ENCODE data around the gene SPATA2L.

SPATA2L gene

DNA sequence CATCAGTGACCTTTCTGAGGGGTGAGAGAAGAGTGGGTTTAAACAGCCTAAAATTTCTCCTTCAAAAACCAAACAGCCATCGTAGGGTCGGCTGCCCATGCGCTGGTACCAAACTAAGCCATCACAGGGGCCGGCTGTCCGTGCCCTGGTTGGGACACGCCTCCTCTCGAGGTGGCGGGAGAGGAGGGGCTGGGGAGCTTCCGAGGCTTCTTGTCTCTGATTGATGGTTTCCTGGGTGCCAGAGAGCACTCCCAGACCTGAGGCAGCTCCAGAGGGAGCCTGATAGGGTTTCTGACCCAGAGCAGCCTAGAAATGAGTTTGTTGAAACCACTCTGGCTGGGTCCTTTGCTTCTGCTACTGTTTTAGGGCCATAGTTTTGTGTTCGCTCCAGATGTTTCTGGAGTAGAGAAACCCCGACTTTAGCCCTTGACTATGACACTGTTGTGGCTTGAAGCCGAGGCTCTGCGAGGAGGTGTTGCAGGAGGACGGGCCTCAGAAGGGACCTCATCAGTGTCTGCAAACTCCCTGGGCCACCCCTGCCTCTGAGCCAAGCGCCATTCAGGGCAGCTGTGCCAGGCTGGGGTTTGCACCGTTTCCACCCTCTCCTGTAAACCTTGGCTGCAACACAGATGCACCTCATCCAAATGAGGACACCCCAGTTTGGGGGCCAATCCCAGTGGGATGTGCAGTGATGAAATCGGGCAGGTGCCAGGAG is 26.1 kb upstream of the SPATA2L start:
- DNase-seq, result no peak

DNA sequence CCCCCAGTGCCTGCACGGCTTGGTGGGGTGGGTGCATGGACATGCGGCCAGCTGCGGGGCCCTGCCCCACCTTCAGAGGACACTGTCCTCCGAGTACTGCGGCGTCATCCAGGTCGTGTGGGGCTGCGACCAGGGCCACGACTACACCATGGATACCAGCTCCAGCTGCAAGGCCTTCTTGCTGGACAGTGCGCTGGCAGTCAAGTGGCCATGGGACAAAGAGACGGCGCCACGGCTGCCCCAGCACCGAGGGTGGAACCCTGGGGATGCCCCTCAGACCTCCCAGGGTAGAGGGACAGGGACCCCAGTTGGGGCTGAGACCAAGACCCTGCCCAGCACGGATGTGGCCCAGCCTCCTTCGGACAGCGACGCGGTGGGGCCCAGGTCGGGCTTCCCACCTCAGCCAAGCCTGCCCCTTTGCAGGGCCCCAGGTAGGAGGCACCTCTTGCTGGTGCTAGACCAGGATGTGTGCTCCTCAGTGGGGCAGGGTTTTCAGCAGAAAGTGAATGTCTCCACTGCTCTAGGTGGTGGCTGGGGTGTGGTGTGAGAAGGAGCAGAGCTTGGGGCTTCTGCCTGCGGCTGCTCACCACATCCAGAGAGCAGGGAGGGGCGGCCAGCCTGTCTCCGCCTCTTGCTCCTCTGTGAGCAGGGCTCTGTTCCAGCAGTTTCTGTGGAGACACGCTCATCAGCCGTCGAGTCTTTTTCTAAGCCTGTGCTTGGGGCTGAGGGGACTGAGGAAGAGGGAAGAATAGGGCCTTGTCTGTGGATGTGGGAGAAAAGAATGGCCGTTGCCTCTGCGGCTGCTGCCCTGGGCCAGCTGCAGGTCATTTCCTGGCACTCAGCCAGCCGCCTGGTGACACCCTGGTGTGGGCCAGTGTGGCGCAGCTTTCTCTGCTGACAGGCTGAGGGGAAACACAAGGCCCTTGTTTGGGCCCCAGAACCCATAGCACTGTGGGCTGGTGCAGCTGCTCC is 22.1 kb upstream of the SPATA2L start:
- peak; percentile 79 for DNase-seq

DNA sequence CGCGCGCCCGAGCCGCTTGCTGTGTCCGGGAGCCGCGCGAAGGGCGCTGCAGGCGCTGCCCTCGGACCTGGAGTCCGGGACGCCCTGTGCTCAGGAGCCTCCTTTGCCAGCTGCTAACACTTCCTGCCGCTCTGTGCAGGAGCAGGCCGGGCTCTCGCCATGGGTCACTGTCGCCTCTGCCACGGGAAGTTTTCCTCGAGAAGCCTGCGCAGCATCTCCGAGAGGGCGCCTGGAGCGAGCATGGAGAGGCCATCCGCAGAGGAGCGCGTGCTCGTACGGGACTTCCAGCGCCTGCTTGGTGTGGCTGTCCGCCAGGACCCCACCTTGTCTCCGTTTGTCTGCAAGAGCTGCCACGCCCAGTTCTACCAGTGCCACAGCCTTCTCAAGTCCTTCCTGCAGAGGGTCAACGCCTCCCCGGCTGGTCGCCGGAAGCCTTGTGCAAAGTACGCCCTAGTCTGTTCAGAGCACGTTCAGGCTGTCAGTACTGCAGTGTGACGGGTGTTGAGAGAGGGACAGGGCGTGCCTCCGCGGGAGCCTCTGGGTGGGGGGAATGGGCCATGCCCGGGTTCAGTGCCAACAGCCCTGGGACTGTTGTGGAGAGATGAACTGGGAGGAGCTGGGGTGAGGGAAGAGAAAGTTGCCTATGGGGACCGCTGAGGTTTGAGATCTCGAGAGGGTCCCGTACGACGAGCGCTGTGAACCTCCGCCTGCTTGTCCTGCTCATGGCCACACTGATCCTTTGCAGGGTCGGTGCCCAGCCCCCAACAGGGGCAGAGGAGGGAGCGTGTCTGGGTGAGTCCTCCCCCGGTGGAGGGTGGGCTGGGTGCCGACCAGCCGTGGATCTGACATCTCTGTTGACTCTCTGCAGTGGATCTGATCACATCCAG is 21.1 kb upstream of the SPATA2L start:
- peak; percentile 76 for DNase-seq

DNA sequence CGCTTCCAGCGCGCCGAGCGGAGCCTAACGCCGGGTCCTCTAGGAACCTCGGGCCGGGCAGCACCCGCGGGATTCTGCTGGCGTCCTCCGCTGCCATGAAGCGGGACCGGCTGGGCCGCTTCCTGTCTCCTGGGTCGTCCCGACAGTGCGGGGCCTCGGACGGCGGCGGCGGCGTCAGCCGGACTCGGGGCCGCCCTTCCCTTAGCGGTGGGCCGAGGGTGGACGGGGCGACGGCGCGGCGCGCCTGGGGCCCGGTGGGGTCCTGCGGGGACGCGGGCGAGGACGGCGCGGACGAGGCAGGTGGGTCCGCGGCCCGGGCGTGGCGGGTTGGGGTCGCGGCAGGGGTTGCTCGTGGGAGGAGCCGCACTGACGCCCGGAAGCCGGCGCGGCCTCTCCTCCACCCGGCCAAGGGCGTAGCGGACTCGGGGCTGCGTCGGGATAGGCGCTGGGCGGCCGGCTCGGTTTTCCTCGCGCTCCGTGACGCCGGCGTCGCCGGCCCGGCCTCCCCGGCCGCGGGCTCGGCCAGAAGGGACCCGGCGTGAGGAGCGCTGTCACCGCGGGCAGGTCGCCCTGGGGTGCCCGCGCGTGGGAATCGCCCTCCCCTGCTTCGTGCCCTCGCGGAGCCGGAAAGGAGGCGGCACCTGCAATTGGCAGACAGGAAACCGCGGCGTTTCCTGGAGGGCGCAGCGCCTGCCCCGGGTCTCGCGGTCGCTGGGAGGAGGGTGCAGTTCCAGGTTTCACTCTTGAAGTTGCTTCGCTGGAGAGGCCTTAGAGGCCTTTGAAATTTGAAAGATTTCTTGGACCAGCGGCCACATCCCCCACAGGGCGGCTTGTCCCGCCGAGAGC is 20.3 kb upstream of the SPATA2L start:
- peak; percentile 87 for DNase-seq

DNA sequence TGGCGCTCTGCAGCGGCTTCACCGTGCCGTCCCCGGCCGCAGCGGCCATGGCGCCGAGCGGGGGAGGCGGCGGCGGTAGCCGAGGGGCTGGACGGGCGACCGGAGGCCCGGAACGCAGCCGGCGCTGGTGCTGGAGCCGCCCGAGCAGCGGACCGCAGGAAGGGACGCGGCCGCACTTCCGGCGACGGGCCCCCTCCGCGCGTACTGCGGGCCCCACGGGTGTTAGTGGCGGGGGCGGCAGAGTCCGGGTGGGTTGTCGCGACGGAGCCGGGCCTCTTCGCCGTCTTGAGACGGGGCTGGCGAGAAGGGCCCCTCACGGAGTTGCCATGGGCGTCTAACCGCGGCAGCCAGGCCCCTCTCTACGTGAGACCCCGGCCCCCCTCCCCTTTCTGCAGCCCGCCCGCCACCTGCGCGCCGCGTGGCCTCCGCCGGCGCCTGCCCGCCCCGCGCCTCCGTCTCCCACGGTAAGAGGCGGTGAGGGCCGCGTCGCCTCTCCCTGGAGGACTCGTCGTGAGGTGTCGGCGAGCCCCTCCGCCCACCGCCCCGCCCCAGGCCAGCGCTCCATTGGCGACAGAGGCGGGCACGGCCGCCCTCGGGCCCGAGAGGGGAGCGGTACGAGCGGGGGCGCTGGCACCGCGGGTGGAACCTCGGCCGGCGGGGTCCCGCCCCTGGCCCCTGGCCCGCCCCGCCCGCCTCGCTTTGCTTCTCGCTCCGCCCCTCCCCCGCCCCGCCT is 19.5 kb upstream of the SPATA2L start, which contains the start of the genes VPS9D1 and ZNF276:
Gene VPS9D1 (minus strand): TSS at position 86 of the 733 bp plus-strand sequence. CDS start 37 bp downstream, at position 49.
Gene ZNF276 (plus strand): TSS at position 725 of the 733 bp plus-strand sequence. CDS start 104 bp downstream, outside the sequence.
- peak; percentile 91 for DNase-seq

DNA sequence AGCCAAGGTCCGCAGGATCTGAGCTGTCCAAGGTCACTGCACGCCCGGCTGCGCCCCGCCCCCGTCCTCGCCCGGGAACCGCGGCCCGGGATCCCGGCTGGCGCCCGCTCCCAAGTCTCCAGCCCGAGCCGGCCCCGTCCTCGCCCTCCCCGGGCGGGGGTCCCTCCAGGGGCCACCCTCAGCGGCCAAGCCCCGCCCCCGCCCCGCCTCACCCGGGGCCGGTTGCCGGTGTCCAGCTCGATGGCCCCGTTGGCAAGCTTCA is 19.0 kb upstream of the SPATA2L start:
- DNase-seq, result no peak

DNA sequence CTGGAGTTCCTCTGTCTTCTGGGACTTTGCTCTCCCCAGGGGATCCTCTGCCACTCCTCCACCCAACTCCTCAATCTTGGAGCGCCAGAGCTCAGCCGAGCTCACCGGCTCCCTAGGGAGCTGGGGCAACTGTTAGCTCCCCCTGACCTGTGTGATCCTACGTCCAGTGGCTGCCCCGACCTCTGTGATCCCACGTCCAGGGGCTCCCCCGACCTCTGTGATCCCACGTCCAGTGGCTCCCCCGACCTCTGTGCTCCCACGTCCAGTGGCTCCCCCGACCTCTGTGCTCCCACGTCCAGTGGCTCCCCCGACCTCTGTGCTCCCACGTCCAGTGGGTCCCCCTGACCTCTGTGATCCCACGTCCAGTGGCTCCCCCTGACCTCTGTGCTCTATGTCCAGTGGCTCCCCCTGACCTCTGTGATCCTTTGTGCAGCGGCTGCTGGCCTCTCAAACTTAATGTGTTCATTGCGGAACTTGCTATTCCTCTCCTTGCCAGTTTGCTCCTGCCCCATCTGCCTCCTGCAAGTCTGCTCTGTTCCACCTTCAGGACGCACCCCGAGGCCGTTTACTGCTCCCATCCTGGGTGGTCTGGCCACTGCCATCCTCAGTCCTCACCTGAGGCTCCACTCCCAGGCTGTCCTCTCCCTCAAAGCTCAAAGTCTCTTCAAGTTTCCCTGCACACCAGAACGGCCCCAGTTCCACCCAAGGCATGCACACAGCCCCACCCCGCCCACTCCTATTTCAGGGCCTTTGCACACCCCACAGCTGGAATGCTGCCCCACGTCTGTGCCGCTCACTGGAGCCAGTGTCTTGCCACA is 16.4 kb upstream of the SPATA2L start:
- DNase-seq, result no peak

DNA sequence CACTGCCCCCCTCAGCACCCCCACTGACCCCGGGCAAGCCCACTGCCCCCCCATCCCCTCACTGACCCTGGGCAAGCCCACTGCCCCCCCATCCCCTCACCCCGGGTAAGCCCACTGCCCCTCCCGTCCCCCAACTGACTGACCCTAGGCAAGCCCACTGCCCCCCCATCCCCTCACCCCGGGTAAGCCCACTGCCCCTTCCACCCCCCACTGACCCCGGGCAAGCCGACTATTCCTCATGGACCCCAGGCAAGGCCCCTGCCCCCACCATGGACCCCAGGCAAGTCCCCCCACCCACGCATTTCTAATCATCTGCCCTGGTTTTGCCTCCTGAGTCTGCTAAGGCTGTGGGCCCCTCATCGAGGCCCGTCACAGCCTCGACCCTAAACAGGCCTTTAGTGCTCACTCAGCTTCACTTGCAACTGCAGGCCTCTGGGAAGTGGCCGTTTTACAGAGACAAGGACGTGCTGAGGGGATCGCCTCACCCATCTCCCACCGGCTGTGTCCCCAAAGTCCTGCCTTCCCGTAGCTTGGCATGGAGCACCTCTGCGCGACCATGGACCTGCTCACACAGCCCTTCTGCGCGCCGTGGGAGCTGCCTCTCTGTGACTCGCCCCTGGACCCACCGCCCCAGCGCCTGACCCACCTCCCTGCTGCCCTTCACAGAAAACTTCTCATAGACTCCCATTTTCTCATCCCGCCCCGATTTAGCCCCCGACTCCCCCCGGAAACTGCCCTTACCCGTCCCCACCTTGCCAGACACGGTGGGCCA is 15.6 kb upstream of the SPATA2L start:
- DNase-seq, result no peak

DNA sequence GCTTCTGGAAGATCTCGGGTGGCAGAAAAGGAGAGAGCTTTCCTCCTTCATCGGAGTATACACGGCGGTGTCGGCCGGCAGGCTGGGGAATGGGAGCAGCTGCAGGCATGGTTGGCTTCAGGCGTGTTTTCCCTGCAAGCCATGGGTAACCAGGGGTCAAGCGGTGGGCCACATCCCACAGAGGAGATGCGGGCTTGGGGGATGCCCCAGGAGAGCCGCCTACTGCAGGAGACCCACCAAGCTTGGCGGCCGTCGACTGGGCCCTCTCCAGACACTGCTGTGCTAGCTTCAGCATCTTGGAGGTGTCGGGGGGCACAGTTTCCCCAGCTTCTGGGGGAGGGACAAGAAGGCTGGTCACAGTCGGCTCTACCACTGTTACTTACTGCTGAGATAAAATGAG is 15.0 kb upstream of the SPATA2L start:
- no peak for DNase-seq

DNA sequence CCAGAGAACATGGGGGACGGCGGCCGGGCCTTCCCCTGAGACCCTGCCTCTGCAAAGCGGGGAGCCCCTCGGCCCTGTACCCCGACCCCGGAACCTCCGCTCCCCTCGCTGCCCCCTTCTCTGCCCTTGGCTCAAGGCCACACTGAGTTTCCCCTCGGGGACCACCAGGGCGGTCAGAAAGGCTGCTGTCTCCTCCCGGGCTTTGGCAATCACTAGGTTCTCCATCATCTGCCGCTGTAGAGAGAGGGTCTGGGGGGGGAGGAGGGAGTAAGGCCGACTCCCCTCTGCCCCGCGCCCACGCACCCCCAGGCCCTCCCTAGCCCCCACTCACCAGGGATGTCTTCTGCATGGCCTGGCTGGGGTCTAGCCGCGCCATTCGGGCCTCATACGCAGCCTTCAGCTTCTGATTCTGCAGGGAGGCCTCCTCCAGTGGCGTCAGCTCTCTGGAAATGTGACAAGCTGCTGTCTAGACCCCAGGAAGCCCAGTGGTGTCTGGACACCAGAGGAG is 10.8 kb upstream of the SPATA2L start:
- no peak for DNase-seq

DNA sequence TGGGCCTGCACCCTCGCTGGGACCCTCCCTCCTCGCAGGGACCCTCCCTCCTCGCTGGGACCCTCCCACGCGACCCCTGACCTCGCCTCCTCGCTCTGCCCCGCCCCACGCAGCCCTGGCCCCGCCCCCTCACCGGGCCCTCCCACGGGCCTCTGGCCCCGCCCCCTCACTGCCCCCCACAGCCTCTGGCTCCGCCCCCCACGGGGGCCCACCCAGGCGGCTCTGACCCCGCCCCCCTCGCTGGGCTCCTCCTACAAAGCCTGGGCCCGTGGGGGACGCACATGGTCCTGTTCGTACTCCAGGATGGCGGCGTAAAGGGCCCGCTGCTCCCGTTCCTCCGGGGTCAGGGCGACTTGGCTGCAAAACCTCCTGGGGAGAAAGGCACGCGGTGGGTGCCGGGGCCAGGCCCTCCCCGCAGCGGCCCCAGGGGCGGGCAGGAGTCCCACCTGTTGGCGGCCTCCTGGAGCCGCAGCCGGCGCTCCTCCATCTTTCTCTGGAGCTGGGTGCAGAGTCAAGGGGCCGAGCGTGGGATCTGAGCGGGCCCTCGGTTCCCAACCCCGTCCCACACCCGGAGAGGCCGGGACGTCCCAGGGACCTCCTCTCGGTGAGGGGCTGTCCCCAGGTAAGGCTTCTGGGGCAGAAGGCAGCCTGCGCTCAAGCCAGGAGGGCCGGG is 10.2 kb upstream of the SPATA2L start:
- peak; percentile 83 for DNase-seq

DNA sequence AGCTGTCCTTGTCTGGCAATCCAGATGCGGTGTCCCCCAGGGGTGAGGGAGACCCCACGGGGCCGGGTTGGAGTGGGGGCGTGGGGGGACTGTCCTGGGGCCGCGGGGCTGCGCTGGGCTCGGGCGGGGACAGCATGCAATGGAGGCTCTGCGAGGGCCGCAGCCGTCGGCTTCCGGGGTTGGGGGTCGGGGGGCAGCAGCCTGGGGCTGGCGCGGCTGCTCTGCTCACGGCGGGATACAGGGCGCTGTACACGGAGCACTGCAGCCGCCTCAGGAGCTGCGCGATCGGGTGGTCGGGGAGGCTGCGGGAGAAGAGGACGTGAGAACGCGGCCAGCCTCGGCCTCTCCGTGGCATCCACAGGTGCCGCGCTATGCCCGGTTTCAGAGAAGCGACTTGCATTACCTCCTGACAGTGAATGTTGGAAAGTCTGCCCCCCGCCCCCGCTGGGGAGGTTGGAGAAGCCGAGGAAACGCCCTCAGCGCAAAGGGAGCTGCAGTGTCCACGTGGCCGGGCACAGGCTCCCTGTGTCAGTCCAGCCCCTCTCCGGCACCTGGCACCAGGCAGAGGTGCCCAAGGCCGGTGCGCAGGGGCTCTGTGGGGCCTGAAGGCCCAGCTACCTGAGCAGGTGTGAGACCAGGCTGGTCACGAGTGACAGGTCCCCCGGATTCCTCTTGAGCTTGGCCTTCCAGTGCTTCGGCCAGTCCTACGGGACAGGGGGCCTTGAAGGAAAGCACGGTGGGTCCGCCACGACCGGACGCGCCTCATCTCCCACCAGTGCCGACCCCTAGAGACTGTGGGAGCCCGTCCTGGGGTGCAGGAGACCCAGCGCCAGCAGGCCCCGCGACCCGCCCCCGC is 9.4 kb upstream of the SPATA2L start:
- DNase-seq, result no peak

DNA sequence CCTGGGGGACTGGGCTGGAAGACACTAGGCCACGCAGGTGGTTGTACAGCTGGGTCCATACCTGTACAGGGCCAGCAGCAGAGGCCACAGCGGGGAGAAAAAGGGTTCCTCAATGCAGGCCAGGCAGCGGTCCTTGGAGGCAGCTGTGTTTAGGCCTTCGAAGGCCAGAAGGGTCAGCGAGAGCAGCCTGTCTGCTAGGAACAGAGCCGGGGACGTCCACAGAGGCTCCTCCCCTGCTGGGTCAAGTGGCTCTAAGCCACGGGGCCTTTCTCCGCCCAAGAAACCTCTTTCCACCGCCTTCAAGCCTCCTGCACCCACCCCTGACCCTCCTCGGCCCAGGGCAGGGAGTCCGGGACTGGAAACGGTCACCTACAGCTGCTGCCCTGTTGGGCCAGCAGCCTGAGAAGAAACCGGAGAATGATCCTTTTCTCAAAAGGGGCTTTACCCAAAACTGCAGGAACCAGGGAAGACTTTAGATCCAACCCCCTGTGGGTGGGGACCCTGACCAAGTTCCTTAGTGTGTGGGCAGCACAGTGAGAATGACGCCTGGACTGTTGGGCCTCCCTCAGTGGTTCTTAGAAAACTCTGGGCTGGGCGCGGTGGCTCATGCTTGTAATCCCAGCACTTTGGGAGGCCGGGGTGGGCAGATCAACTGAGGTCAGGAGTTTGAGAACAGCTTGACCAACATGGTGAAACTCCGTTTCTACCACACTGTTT is 8.4 kb upstream of the SPATA2L start:
- no peak for DNase-seq

DNA sequence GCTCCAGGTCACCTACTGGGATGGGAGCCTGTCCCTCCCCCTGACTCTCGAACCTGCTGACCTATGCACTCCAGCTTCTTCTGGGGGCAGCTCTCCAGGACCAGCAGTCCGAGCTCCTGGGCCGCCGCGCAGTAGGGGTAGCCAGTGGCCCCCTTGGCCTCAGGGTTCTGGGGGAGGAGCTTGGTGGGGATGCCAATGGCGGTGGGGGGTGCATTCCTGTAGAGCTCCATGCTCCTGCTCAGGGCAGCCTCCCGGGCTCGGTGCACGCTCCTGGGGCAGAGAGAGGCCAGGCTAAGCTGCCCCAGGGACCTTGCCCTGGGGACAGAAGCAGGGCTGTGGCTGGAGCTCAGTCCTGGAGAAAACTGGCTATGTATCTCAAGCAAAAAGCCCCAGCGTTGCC is 7.7 kb upstream of the SPATA2L start:
- no peak for DNase-seq

DNA sequence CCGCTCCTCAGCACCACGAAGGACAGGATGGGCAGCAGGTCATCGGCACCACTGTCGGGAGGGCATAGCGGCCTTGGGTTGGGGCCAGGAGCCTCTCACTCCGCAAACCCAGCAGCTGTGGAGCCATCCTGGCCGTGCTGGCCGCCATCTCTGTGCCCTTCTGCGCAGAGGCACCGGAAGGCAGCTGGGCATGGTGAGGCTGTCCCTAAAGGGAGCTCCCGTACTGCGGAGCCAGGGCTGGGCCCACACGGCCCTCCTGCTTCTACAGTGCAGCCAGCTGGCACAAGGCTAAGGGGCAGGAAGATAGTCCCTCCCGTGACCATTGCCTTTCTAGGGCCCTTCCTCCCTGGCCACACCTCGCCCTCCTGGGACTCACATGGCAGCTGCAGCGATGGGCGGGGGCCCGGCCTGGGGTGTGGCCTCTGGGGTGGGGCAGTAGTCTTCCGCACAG is 7.0 kb upstream of the SPATA2L start:
- no peak for DNase-seq

DNA sequence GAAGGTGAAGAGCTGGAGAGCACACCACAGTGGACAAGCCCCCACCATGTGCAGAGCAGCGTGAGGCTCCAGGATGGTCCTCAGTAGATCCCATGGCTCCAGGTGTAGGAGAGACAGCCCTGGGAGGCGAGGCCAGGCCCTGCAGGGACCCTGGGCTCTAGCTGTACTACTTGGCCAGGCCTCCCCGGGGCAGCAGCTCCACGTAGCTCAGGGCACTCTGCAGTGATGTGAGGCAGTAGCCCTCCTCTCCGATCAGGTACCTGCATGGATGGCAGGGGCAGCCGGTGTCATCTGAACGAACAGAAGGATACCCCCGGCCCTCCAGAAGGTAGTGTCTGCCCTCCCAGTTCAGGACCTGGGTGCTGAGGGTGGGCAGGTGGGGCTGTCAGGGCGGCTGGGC is 6.2 kb upstream of the SPATA2L start:
- no peak for DNase-seq

Measured in stimulated activated CD4-positive, alpha-beta T cell treated with anti-CD3 and anti-CD28 coated beads, Interleukin-15, amount 100 ng/mL, for 24 hours (primary cell).